ENCODE measurements around the gene OR1D5.
"Not testable (repeated sequence)": the region's sequence is repeated elsewhere in the genome, so short reads cannot be mapped to it uniquely, and the experiment has no call there.

OR1D5 gene

GRCh38 chr17:3063507-3063906 is at the start of gene OR1D5:
OR1D5 (minus strand) TSS chr17:3063607; CDS start chr17:3063607, 0 bp downstream.
- not testable (repeated sequence) for DNase-seq (ENCODE audit: low read depth in 1 of 2, low spot score in 1 of 2)

- DNase-seq (ENCODE audit: low read depth in 1 of 2, low spot score in 1 of 2), result no peak
Measured at GRCh38 chr17:3104322-3104721, 40.9 kb upstream of the OR1D5 start, which contains the start of gene OR1D2. OR1D2 (minus strand) TSS chr17:3104422; CDS start chr17:3092996, 11,426 bp downstream.

GRCh38 chr17:3073850-3074249 is 10.4 kb upstream of the OR1D5 start:
- not testable (repeated sequence) for DNase-seq (ENCODE audit: low read depth in 1 of 2, low spot score in 1 of 2)

GRCh38 chr17:3065192-3065591 is 1.8 kb upstream of the OR1D5 start:
- DNase-seq (ENCODE audit: low read depth in 1 of 2, low spot score in 1 of 2), result not testable (repeated sequence)

GRCh38 chr17:3062824-3063377 is 506 bp downstream of the OR1D5 start:
- not testable (repeated sequence) for DNase-seq (ENCODE audit: low read depth in 1 of 2, low spot score in 1 of 2)

GRCh38 chr17:3054868-3055267 is 8.5 kb downstream of the OR1D5 start:
- not testable (repeated sequence) for DNase-seq (ENCODE audit: low read depth in 1 of 2, low spot score in 1 of 2)

- no peak for DNase-seq (ENCODE audit: low read depth in 1 of 2, low spot score in 1 of 2)
Measured at GRCh38 chr17:3049705-3050295, 13.6 kb downstream of the OR1D5 start.

GRCh38 chr17:3048727-3049471 is 14.5 kb downstream of the OR1D5 start:
- DNase-seq (ENCODE audit: low read depth in 1 of 2, low spot score in 1 of 2), result peak; percentile 86 to 87

- DNase-seq (ENCODE audit: low read depth in 1 of 2, low spot score in 1 of 2), result no peak
Measured at GRCh38 chr17:3046753-3047152, 16.7 kb downstream of the OR1D5 start.

GRCh38 chr17:3043737-3044365 is 19.6 kb downstream of the OR1D5 start:
- DNase-seq (ENCODE audit: low read depth in 1 of 2, low spot score in 1 of 2), result no peak

- DNase-seq (ENCODE audit: low read depth in 1 of 2, low spot score in 1 of 2), result no peak
Measured at GRCh38 chr17:3040882-3041281, 22.5 kb downstream of the OR1D5 start.

GRCh38 chr17:3039736-3040135 is 23.7 kb downstream of the OR1D5 start:
- DNase-seq (ENCODE audit: low read depth in 1 of 2, low spot score in 1 of 2), result no peak

GRCh38 chr17:3038941-3039340 is 24.5 kb downstream of the OR1D5 start:
- no peak for DNase-seq (ENCODE audit: low read depth in 1 of 2, low spot score in 1 of 2)

- DNase-seq (ENCODE audit: low read depth in 1 of 2, low spot score in 1 of 2), result no peak
Measured at GRCh38 chr17:3037259-3037658, 26.1 kb downstream of the OR1D5 start.

- DNase-seq (ENCODE audit: low read depth in 1 of 2, low spot score in 1 of 2), result no peak
Measured at GRCh38 chr17:3036800-3037199, 26.6 kb downstream of the OR1D5 start.

- DNase-seq (ENCODE audit: low read depth in 1 of 2, low spot score in 1 of 2), result no peak
Measured at GRCh38 chr17:3035968-3036280, 27.5 kb downstream of the OR1D5 start.

GRCh38 chr17:3035256-3035967 is 28.0 kb downstream of the OR1D5 start:
- DNase-seq (ENCODE audit: low read depth in 1 of 2, low spot score in 1 of 2), result no peak

- no peak for DNase-seq (ENCODE audit: low read depth in 1 of 2, low spot score in 1 of 2)
Measured at GRCh38 chr17:3034578-3034920, 28.9 kb downstream of the OR1D5 start.

- DNase-seq (ENCODE audit: low read depth in 1 of 2, low spot score in 1 of 2), result no peak
Measured at GRCh38 chr17:3033741-3034577, 29.4 kb downstream of the OR1D5 start.

GRCh38 chr17:3033248-3033640 is 30.2 kb downstream of the OR1D5 start:
- no peak for DNase-seq (ENCODE audit: low read depth in 1 of 2, low spot score in 1 of 2)
